Stomach (tissue), 4 donors: ENCODE results near the gene FUBP1.
"Not testable (repeated sequence)": the region's sequence is repeated elsewhere in the genome, so short reads cannot be mapped to it uniquely, and the experiment has no call there.

Experiments
- POLR2A ChIP-seq, 4 donors: fragments of 450-650 bp; IDR thresholded peaks; one replicate each; pipeline ENCODE4 v1.6.1; 2016; ENCODE audit warnings: antibody characterized with exemption in 4 of 4, control low read depth in 2 of 4, mild to moderate bottlenecking in 1 of 4, moderate library complexity in 1 of 4
- POLR2AphosphoS5 ChIP-seq, 3 donors: sonication (generic); formaldehyde crosslinking; IDR thresholded peaks; one replicate each; pipeline ENCODE4 v1.6.1; 2016; ENCODE audit warnings: antibody characterized with exemption in 3 of 3
- TF ChIP-seq, protein P1 (sequence below), 7 experiments: fragments of 450-650 bp in 4 of 7; fragments of 200-600 bp in 3 of 7; sonication (generic) in 3 of 7; IDR thresholded peaks; one replicate each; pipeline ENCODE4 v1.5.1; 2016 to 2019; ENCODE audit warnings: antibody characterized with exemption in 7 of 7, control low read depth in 2 of 7, mild to moderate bottlenecking in 1 of 7

DNA sequence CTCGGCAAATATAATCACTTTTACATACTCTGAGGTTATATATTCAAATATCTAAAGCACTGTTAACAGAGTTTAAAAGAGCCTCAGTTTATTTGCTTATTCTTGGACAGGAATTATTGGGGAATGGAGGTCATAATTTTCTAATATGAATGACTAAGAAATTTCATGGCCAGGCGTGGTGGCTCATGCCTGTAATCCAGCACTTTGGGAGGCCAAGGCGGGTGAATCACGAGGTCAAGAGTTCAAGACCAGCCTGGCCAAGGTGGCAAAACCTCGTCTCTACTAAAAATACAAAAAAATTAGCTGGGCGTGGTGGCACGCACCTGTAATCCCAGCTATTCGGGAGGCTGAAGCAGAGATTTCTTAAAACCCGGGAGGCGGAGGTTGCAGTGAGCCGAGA, 21.7 kb upstream of the FUBP1 start:
- TF ChIP-seq, protein P1, sequence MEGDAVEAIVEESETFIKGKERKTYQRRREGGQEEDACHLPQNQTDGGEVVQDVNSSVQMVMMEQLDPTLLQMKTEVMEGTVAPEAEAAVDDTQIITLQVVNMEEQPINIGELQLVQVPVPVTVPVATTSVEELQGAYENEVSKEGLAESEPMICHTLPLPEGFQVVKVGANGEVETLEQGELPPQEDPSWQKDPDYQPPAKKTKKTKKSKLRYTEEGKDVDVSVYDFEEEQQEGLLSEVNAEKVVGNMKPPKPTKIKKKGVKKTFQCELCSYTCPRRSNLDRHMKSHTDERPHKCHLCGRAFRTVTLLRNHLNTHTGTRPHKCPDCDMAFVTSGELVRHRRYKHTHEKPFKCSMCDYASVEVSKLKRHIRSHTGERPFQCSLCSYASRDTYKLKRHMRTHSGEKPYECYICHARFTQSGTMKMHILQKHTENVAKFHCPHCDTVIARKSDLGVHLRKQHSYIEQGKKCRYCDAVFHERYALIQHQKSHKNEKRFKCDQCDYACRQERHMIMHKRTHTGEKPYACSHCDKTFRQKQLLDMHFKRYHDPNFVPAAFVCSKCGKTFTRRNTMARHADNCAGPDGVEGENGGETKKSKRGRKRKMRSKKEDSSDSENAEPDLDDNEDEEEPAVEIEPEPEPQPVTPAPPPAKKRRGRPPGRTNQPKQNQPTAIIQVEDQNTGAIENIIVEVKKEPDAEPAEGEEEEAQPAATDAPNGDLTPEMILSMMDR (IDR thresholded peaks at IDR 0.05) = not testable (repeated sequence)
- not testable (repeated sequence) for TF ChIP-seq POLR2AphosphoS5, POLR2A (IDR thresholded peaks at IDR 0.05)
